Caco-2 (cell line): ENCODE measurements around the gene PCK2. TPM values are rescaled to one million over a fixed set of nuclear protein-coding genes. Genes with fewer than 3 reads are reported as not detected.

ENCODE experiments used
- BruUV-seq: library from RNA; stranded (reverse); fragments of 400-500 nt; replicated peaks from 2 replicates; lab custom pipeline; 2021; lab: Mats Ljungman, UMichigan
- CTCF ChIA-PET: fragments of 300-600 bp; sonication (Branson Sonifier 250); formaldehyde crosslinking; loops from one replicate; lab custom pipeline; 2022; ENCODE audit warnings: antibody characterized with exemption; lab: Charles Lee
- POLR2A ChIA-PET: fragments of 300-600 bp; sonication (Branson Sonifier 250); formaldehyde crosslinking; loops from one replicate; lab custom pipeline; 2022; ENCODE audit warnings: antibody characterized with exemption; lab: Charles Lee
- DNase-seq, 2 experiments: peaks; one replicate each; pipeline versions ENCODE4 v3.0.0 to v3.0.0-alpha.2; 2020 to 2022
- H3K27me3 ChIP-seq: replicated peaks from 2 replicates; pipeline ENCODE4 v1.6.0; 2011; ENCODE audit warnings: low read length; ENCODE audit not compliant: control insufficient read depth, insufficient read depth
- H3K36me3 ChIP-seq: 2 replicates; pipeline ENCODE4 v1.5.1; 2011; ENCODE audit warnings: low read length; ENCODE audit not compliant: control insufficient read depth, insufficient read depth
- H3K4me1 ChIP-seq: fragments of 250-450 bp; sonication (Bioruptor Pico); 2 replicates; pipeline ENCODE4 v1.5.1; 2020; ENCODE audit warnings: mild to moderate bottlenecking
- H3K4me3 ChIP-seq: 2 replicates; pipeline ENCODE4 v1.5.1; 2011; ENCODE audit warnings: low read depth, mild to moderate bottlenecking, control low read depth, low read length
- H3K9me3 ChIP-seq: fragments of 250-450 bp; sonication (Bioruptor Pico); 2 replicates; pipeline ENCODE4 v1.5.1; 2020; ENCODE audit warnings: mild to moderate bottlenecking, moderate library complexity
- H3K27ac Mint-ChIP-seq: one replicate; pipeline ENCODE4 v1.8.0; 2022; ENCODE audit warnings: mixed read lengths; ENCODE audit not compliant: unreplicated experiment
- H3K27me3 Mint-ChIP-seq: one replicate; pipeline ENCODE4 v1.8.0; 2022; ENCODE audit warnings: mixed read lengths; ENCODE audit not compliant: insufficient read depth, unreplicated experiment
- H3K36me3 Mint-ChIP-seq: one replicate; pipeline ENCODE4 v1.8.0; 2022; ENCODE audit warnings: mild to moderate bottlenecking, mixed read lengths; ENCODE audit not compliant: insufficient read depth, unreplicated experiment
- H3K4me1 Mint-ChIP-seq: one replicate; pipeline ENCODE4 v1.8.0; 2022; ENCODE audit warnings: low read depth, mixed read lengths; ENCODE audit not compliant: unreplicated experiment
- H3K4me3 Mint-ChIP-seq: one replicate; pipeline ENCODE4 v1.8.0; 2022; ENCODE audit warnings: mild to moderate bottlenecking, moderate library complexity, mixed read lengths; ENCODE audit not compliant: unreplicated experiment
- H3K9me3 Mint-ChIP-seq: one replicate; pipeline ENCODE4 v1.8.0; 2022; ENCODE audit warnings: mixed read lengths; ENCODE audit not compliant: unreplicated experiment
- intact Hi-C: fragments of 100-400 bp; cut with micrococcal nuclease; formaldehyde crosslinking; loops from one replicate; pipeline ENCODE4 v1.10.0; 2022; ENCODE audit not compliant: unreplicated experiment
- total RNA-seq: library from RNA; stranded (reverse); gene quantifications from 2 replicates; pipeline ENCODE4 v1.2.3, GENCODE V29; 2022
- TF ChIP-seq, protein P1 (sequence below), 2 experiments: fragments of 200-600 bp in 1 of 2; IDR thresholded peaks; 1 replicate in 1 of 2; 2 replicates in 1 of 2; pipeline versions ENCODE4 v1.5.1 to v1.8.0; 2011 to 2022; ENCODE audit warnings: antibody characterized with exemption in 1 of 2, control low read depth in 1 of 2, inconsistent platforms in 1 of 2, low read depth in 1 of 2, low read length in 1 of 2, mild to moderate bottlenecking in 1 of 2, moderate library complexity in 1 of 2; ENCODE audit not compliant: insufficient read depth in 1 of 2, severe bottlenecking in 1 of 2, unreplicated experiment in 1 of 2

PCK2 gene
- total RNA-seq, 1 experiment from 2014 or later: 146 TPM

DNA sequence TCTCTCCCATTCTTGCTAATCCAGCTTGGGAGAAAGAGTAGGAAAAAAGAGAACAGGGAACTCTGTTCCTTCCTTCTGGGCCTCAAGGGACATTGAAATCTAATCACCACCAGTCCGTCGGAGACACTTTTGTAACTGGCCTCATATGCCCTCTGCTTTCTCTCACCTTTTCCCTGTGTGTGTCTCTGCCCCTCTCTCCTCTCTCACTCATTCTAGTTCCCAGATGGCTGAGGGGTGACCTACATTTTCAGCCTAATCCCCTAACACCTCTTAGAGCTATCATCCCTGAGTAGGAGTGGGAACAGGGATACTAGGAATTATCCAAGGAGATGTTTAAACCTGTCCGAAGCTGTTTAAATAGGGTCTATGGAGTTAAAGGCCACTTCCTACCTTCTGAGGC is 8.9 kb upstream of the PCK2 start:
- BruUV-seq: no TSS peak
- no peaks in the 10 kb centered on the region for H3K9me3 ChIP-seq
- H3K4me1 Mint-ChIP-seq: peaks cover 8% of the 10 kb centered on the region
- H3K27me3 Mint-ChIP-seq: no peaks in the 10 kb centered on the region
- peaks cover 8% of the 10 kb centered on the region for H3K36me3 Mint-ChIP-seq
- H3K36me3 ChIP-seq: no peaks in the 10 kb centered on the region
- CTCF ChIA-PET: interaction anchor here (1.0 kb wide), 1 partner anchor 27 kb away, joined by 3 read pairs; no protein-coding TSS in a partner anchor
- POLR2A ChIA-PET: no interaction called here
- H3K27ac Mint-ChIP-seq: no peak overlapping the region
- no peak overlapping the region for H3K4me3 ChIP-seq
- H3K9me3 Mint-ChIP-seq: no peaks in the 10 kb centered on the region
- TF ChIP-seq, protein P1, sequence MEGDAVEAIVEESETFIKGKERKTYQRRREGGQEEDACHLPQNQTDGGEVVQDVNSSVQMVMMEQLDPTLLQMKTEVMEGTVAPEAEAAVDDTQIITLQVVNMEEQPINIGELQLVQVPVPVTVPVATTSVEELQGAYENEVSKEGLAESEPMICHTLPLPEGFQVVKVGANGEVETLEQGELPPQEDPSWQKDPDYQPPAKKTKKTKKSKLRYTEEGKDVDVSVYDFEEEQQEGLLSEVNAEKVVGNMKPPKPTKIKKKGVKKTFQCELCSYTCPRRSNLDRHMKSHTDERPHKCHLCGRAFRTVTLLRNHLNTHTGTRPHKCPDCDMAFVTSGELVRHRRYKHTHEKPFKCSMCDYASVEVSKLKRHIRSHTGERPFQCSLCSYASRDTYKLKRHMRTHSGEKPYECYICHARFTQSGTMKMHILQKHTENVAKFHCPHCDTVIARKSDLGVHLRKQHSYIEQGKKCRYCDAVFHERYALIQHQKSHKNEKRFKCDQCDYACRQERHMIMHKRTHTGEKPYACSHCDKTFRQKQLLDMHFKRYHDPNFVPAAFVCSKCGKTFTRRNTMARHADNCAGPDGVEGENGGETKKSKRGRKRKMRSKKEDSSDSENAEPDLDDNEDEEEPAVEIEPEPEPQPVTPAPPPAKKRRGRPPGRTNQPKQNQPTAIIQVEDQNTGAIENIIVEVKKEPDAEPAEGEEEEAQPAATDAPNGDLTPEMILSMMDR (IDR thresholded peaks at IDR 0.05; ENCODE audit: insufficient read depth in 1 of 2, low read depth in 1 of 2, low read length in 1 of 2, severe bottlenecking in 1 of 2, unreplicated experiment in 1 of 2): no peak
- no peaks in the 10 kb centered on the region for H3K27me3 ChIP-seq
- DNase-seq: no peak
- intact Hi-C loops: no loop called here
- peaks cover 14% of the 10 kb centered on the region for H3K4me1 ChIP-seq
- H3K4me3 Mint-ChIP-seq: no peak overlapping the region

- Mint-ChIP-seq H3K27me3 (no peaks in the 10 kb centered on the region), H3K4me3 (no peak overlapping the region), H3K27ac (no peak overlapping the region), H3K4me1 (peaks cover 8% of the 10 kb centered on the region), H3K9me3 (no peaks in the 10 kb centered on the region), H3K36me3 (peaks cover 5% of the 10 kb centered on the region)
- TF ChIP-seq, protein P1 (IDR thresholded peaks at IDR 0.05; ENCODE audit: insufficient read depth in 1 of 2, low read depth in 1 of 2, low read length in 1 of 2, severe bottlenecking in 1 of 2, unreplicated experiment in 1 of 2): no peak
- no peak overlapping the region for H3K4me3 ChIP-seq
- BruUV-seq: no TSS peak
- H3K4me1 ChIP-seq: peaks cover 8% of the 10 kb centered on the region
- intact Hi-C loops: no loop called here
- no peaks in the 10 kb centered on the region for H3K36me3 ChIP-seq
- H3K9me3 ChIP-seq: no peaks in the 10 kb centered on the region
- no peaks in the 10 kb centered on the region for H3K27me3 ChIP-seq
- DNase-seq: no peak
- ChIA-PET CTCF (interaction anchor here (1.2 to 1.3 kb wide), 2 partner anchors 22 to 28 kb away, joined by 4 to 5 read pairs; no protein-coding TSS in a partner anchor), POLR2A (no interaction called here)
Measured at GRCh38 chr14:24086193-24086955, 7.7 kb upstream of the PCK2 start.

DNA sequence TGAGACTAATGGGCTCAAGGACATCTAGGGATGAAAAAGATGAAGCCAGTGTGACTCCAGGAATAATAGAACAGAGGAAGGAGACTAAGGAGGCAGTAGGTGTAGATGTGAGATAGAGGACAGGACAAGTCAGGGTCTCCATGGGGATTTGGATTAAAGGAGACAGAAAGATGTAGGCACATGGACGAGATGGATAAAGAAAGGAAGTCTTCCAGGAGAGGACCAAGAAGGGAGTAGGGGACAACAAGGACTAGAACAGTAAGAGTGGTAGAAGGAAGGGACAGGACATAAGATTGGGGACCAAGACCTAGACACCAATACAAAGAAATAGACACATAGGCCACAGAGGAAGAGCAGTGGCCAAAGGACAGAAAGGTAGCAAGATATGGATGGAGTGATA is 7.1 kb upstream of the PCK2 start:
- H3K27me3 Mint-ChIP-seq: no peaks in the 10 kb centered on the region
- Histone ChIP-seq H3K36me3 (no peaks in the 10 kb centered on the region), H3K4me3 (no peak overlapping the region), H3K9me3 (no peaks in the 10 kb centered on the region), H3K27me3 (no peaks in the 10 kb centered on the region), H3K4me1 (peaks cover 5% of the 10 kb centered on the region)
- no peak for DNase-seq
- BruUV-seq: no TSS peak
- ChIA-PET CTCF (interaction anchor here (1.2 to 1.3 kb wide), 2 partner anchors 22 to 28 kb away, joined by 4 to 5 read pairs; no protein-coding TSS in a partner anchor), POLR2A (no interaction called here)
- peaks cover 5% of the 10 kb centered on the region for H3K36me3 Mint-ChIP-seq
- H3K9me3 Mint-ChIP-seq: no peaks in the 10 kb centered on the region
- TF ChIP-seq, protein P1 (IDR thresholded peaks at IDR 0.05; ENCODE audit: insufficient read depth in 1 of 2, low read depth in 1 of 2, low read length in 1 of 2, severe bottlenecking in 1 of 2, unreplicated experiment in 1 of 2): no peak
- peaks cover 6% of the 10 kb centered on the region for H3K4me1 Mint-ChIP-seq
- H3K4me3 Mint-ChIP-seq: no peak overlapping the region
- intact Hi-C loops: no loop called here
- no peak overlapping the region for H3K27ac Mint-ChIP-seq
